H1 (cell line): ENCODE measurements around the gene RAB3IP.

Experiments
- BRCA1 ChIP-seq: IDR thresholded peaks from 2 replicates; pipeline ENCODE4 v1.6.1; 2012; ENCODE audit warnings: low read depth, low read length, improper control_type of control experiment
- CBX5 ChIP-seq: fragments of 300-800, 300-1000 bp; sonication (generic); IDR thresholded peaks from 2 replicates; pipeline ENCODE4 v1.7.1; 2016; ENCODE audit warnings: antibody characterized with exemption, low read length, low read depth
- CBX8 ChIP-seq: fragments of 300-800, 300-1000 bp; sonication (generic); IDR thresholded peaks from 2 replicates; pipeline ENCODE4 v1.7.1; 2016; ENCODE audit warnings: low read depth, low read length, borderline replicate concordance
- EZH2 ChIP-seq: fragments of 200-600 bp; sonication (generic); IDR thresholded peaks from 2 replicates; pipeline ENCODE4 v1.7.1; 2012; ENCODE audit warnings: low read depth, mild to moderate bottlenecking, moderate library complexity, low read length, inconsistent platforms; ENCODE audit not compliant: severe bottlenecking
- JUND ChIP-seq: IDR thresholded peaks from 2 replicates; pipeline ENCODE4 v1.6.1; 2011; ENCODE audit warnings: mild to moderate bottlenecking, improper control_type of control experiment, low read length
- POLR2A ChIP-seq, 2 experiments: IDR thresholded peaks; 1 replicate in 1 of 2; 2 replicates in 1 of 2; pipeline ENCODE4 v1.6.1; 2011; ENCODE audit warnings: low read depth in 2 of 2, low read length in 2 of 2, mild to moderate bottlenecking in 2 of 2; ENCODE audit errors: control extremely low read depth in 1 of 2
- RFX5 ChIP-seq: IDR thresholded peaks from 2 replicates; pipeline ENCODE4 v1.6.1; 2011; ENCODE audit warnings: low read depth, low read length, improper control_type of control experiment, borderline replicate concordance
- RNF2 ChIP-seq: fragments of 200-900, 300-1000 bp; sonication (generic); IDR thresholded peaks from 2 replicates; pipeline ENCODE4 v1.7.1; 2016; ENCODE audit warnings: borderline replicate concordance, low read depth, mild to moderate bottlenecking, antibody characterized with exemption, low read length; ENCODE audit not compliant: poor library complexity, severe bottlenecking; ENCODE audit errors: missing control alignments
- TF ChIP-seq, protein P1 (sequence below), 3 experiments: IDR thresholded peaks; 1 replicate in 2 of 3; 2 replicates in 1 of 3; pipeline versions ENCODE4 v1.5.1 to v1.6.1; 2011; ENCODE audit warnings: low read length in 3 of 3, mild to moderate bottlenecking in 3 of 3, inconsistent platforms in 2 of 3, low read depth in 1 of 3, moderate library complexity in 1 of 3; ENCODE audit not compliant: insufficient read depth in 1 of 3; ENCODE audit errors: control extremely low read depth in 1 of 3
- TF ChIP-seq, protein P2 (sequence below): IDR thresholded peaks from 2 replicates; pipeline ENCODE4 v1.6.1; 2011; ENCODE audit warnings: low read depth, mild to moderate bottlenecking, low read length; ENCODE audit not compliant: insufficient read depth
- TF ChIP-seq, protein P3 (sequence below): IDR thresholded peaks from 2 replicates; pipeline ENCODE4 v1.6.1; 2012; ENCODE audit warnings: inconsistent platforms

DNA sequence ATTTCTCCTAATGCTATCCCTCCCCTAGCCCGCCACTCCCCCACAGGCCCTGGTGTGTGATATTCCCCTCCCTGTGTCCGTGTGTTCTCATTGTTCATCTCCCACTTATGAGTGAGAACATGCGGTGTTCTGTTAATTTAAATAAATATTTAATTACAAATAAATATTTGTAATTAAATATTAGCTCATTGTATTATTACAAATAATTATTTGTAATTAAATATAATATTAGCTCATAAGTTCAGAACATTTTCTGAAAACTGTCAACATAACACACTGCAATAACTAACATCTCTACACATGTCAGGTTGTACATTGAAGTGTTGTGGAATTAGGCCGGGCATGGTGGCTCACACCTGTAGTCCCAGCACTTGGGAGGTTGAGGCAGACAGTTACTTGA is 5.4 kb downstream of the RAB3IP start:
- TF ChIP-seq, protein P1, sequence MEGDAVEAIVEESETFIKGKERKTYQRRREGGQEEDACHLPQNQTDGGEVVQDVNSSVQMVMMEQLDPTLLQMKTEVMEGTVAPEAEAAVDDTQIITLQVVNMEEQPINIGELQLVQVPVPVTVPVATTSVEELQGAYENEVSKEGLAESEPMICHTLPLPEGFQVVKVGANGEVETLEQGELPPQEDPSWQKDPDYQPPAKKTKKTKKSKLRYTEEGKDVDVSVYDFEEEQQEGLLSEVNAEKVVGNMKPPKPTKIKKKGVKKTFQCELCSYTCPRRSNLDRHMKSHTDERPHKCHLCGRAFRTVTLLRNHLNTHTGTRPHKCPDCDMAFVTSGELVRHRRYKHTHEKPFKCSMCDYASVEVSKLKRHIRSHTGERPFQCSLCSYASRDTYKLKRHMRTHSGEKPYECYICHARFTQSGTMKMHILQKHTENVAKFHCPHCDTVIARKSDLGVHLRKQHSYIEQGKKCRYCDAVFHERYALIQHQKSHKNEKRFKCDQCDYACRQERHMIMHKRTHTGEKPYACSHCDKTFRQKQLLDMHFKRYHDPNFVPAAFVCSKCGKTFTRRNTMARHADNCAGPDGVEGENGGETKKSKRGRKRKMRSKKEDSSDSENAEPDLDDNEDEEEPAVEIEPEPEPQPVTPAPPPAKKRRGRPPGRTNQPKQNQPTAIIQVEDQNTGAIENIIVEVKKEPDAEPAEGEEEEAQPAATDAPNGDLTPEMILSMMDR (IDR thresholded peaks at IDR 0.05; ENCODE audit: control extremely low read depth in 1 of 3, insufficient read depth in 1 of 3, low read depth in 1 of 3, low read length in 3 of 3): no peak
- TF ChIP-seq JUND (no peak), POLR2A (IDR thresholded peaks at IDR 0.05; ENCODE audit: control extremely low read depth in 1 of 2, low read depth in 2 of 2, low read length in 2 of 2) (no peak), RFX5 (no peak), CBX5 (no peak), EZH2 (no peak), CBX8 (no peak), BRCA1 (no peak), RNF2 (no peak)
- TF ChIP-seq, protein P2, sequence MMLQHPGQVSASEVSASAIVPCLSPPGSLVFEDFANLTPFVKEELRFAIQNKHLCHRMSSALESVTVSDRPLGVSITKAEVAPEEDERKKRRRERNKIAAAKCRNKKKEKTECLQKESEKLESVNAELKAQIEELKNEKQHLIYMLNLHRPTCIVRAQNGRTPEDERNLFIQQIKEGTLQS: no peak
- TF ChIP-seq, protein P3, sequence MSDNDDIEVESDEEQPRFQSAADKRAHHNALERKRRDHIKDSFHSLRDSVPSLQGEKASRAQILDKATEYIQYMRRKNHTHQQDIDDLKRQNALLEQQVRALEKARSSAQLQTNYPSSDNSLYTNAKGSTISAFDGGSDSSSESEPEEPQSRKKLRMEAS: no peak
